Smooth muscle cell (in vitro differentiated cells): ENCODE results near the gene TCN2. TPM values are rescaled to one million over a fixed set of nuclear protein-coding genes. Genes with fewer than 3 reads are reported as not detected.

Experiments
- DNase-seq: peaks from one replicate; lab custom pipeline; 2025; ENCODE audit not compliant: unreplicated experiment; lab: John Stamatoyannopoulos, UW
- H2AFZ ChIP-seq: fragments of 200-600 bp; sonication (generic); 2 replicates; pipeline ENCODE4 v1.6.0; 2016; ENCODE audit warnings: antibody characterized with exemption, low read depth, mild to moderate bottlenecking
- H3F3A ChIP-seq: fragments of 200-600 bp; sonication (generic); 2 replicates; pipeline ENCODE4 v1.6.0; 2017; ENCODE audit warnings: antibody characterized with exemption, low read depth
- H3K27ac ChIP-seq: fragments of 200-600 bp; sonication (generic); 2 replicates; pipeline ENCODE4 v1.5.1; 2016; ENCODE audit warnings: low read depth, mild to moderate bottlenecking
- H3K27me3 ChIP-seq: fragments of 200-600 bp; sonication (generic); 2 replicates; pipeline ENCODE4 v1.6.1; 2016; ENCODE audit warnings: low read depth, mild to moderate bottlenecking
- H3K36me3 ChIP-seq: fragments of 200-600 bp; sonication (generic); 2 replicates; pipeline ENCODE4 v1.5.1; 2016; ENCODE audit warnings: low read depth
- H3K4me1 ChIP-seq: fragments of 200-600 bp; sonication (generic); 2 replicates; pipeline ENCODE4 v1.5.1; 2016; ENCODE audit warnings: low read depth
- H3K4me2 ChIP-seq: fragments of 200-600 bp; sonication (generic); 2 replicates; pipeline ENCODE4 v1.6.0; 2016; ENCODE audit warnings: mild to moderate bottlenecking
- H3K4me3 ChIP-seq: fragments of 200-600 bp; sonication (generic); 2 replicates; pipeline ENCODE4 v1.5.1; 2016; ENCODE audit warnings: mild to moderate bottlenecking
- H3K79me2 ChIP-seq: fragments of 200-600 bp; sonication (generic); 2 replicates; pipeline ENCODE4 v1.6.0; 2016; ENCODE audit warnings: low read depth, mild to moderate bottlenecking
- H3K9ac ChIP-seq: fragments of 200-600 bp; sonication (generic); 2 replicates; pipeline ENCODE4 v1.6.0; 2016; ENCODE audit warnings: low read depth
- H3K9me3 ChIP-seq: fragments of 200-600 bp; sonication (generic); replicated peaks from 2 replicates; pipeline ENCODE4 v1.5.1; 2016; ENCODE audit warnings: low read depth
- H4K20me1 ChIP-seq: fragments of 200-600 bp; sonication (generic); 2 replicates; pipeline ENCODE4 v1.6.0; 2016; ENCODE audit warnings: low read depth
- WGBS: methylation state at CpG from one replicate; pipeline ENCODE4 v1.1.7; 2016; ENCODE audit warnings: low lambda C conversion rate; 5-methylcytosine and 5-hydroxymethylcytosine counted together
- polyA plus RNA-seq: library from polyadenylated mRNA; unstranded; fragments of >200 nt; fragmentation: Nextera tagmentation; extraction: Ambion mirVana; gene quantifications from 2 replicates; pipeline ENCODE4 v1.2.1, GENCODE V29; 2016
- total RNA-seq: library from RNA; depleted of rRNA; stranded (reverse); fragments of >200 nt; gene quantifications from 2 replicates; pipeline ENCODE4 v1.2.3, GENCODE V29; 2014
- TF ChIP-seq, protein P1 (sequence below): fragments of 200-600 bp; sonication (generic); IDR thresholded peaks from 2 replicates; pipeline ENCODE4 v1.5.1; 2017; ENCODE audit warnings: borderline replicate concordance, mild to moderate bottlenecking, antibody characterized with exemption; ENCODE audit not compliant: insufficient read depth, poor library complexity, severe bottlenecking

The TCN2 gene
- total and polyA plus RNA-seq, 2 experiments from 2014 or later, result 3.3 to 5.2 TPM

DNA sequence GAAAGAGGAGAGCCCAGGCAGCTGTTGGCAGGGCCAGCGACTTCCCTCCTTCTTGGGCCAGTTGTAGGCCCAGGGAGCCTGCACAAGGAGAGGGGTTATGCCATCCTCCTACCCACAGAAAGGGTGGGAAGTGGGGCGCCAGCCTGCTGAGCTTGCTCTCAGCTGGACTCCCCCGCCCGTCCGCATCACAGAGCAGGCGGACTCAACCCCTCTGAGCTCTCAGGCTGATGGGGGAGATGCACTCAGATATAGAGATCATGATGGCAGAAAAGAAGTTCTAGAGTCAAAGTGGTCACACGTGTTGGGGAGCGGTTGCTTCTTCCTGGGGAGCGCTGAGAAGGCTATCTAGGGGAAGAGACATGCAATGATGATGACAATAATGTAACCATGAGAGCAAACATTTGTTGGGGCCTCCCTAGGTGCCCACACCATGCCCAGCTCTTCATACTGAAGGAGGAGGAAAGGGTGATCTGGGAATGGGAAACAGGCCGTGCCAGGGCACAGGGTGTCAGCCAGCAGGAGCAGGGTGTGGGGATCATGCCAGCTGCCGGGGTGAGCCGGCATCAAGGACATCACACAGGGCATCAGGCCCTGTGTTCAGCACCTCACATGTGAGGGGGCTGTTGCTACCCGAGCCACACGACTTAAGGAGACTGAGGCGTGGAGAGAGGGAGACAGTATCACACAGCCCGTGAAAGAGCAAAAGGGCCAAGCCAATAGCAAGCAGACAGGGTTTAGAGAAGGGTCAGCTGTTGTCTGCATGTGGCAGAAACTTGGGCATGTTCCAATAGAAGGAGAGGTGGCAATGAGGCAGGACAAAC lies 36.3 kb downstream of the TCN2 start:
- DNase-seq, result no peak
- Histone ChIP-seq H4K20me1 (no peaks in the 10 kb centered on the region), H3F3A (no peaks in the 10 kb centered on the region), H2AFZ (no peak overlapping the region), H3K9me3 (no peaks in the 10 kb centered on the region), H3K4me1 (no peaks in the 10 kb centered on the region), H3K79me2 (no peaks in the 10 kb centered on the region), H3K9ac (no peak overlapping the region), H3K36me3 (no peaks in the 10 kb centered on the region), H3K4me2 (no peak overlapping the region), H3K27ac (no peak overlapping the region), H3K27me3 (no peaks in the 10 kb centered on the region), H3K4me3 (no peak overlapping the region)
- TF ChIP-seq, protein P1, sequence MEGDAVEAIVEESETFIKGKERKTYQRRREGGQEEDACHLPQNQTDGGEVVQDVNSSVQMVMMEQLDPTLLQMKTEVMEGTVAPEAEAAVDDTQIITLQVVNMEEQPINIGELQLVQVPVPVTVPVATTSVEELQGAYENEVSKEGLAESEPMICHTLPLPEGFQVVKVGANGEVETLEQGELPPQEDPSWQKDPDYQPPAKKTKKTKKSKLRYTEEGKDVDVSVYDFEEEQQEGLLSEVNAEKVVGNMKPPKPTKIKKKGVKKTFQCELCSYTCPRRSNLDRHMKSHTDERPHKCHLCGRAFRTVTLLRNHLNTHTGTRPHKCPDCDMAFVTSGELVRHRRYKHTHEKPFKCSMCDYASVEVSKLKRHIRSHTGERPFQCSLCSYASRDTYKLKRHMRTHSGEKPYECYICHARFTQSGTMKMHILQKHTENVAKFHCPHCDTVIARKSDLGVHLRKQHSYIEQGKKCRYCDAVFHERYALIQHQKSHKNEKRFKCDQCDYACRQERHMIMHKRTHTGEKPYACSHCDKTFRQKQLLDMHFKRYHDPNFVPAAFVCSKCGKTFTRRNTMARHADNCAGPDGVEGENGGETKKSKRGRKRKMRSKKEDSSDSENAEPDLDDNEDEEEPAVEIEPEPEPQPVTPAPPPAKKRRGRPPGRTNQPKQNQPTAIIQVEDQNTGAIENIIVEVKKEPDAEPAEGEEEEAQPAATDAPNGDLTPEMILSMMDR, result no peak
- 93% methylated on average over 16 of the region's 16 CpGs for WGBS

DNA sequence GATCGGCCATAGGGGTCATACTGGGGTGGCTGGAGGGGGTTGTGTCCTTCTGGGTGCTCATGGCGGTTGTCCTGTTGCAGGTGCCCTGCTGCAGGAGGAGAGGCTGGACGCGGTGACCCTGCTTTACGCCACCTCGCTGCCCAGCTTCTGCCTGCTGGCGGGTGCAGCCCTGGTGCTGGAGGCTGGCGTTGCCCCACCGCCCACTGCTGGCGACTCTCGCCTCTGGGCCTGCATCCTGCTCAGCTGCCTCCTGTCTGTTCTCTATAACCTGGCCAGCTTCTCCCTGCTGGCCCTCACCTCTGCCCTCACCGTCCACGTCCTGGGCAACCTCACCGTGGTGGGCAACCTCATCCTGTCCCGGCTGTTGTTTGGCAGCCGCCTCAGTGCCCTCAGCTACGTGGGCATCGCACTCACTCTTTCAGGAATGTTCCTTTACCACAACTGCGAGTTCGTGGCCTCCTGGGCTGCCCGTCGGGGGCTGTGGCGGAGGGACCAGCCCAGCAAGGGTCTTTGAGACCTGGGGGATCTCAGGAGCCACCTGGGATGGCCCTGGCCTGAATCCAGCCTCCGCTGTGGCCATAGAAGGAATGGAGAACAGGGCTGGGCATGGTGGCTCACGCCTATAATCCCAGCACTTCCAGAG lies 39.7 kb downstream of the TCN2 start:
- Histone ChIP-seq H3K4me3 (no peak overlapping the region), H3F3A (no peaks in the 10 kb centered on the region), H3K9me3 (no peaks in the 10 kb centered on the region), H2AFZ (no peak overlapping the region), H3K4me2 (no peak overlapping the region), H3K9ac (no peak overlapping the region), H3K36me3 (no peaks in the 10 kb centered on the region), H3K79me2 (no peaks in the 10 kb centered on the region), H4K20me1 (no peaks in the 10 kb centered on the region), H3K27me3 (no peaks in the 10 kb centered on the region), H3K27ac (no peak overlapping the region), H3K4me1 (no peaks in the 10 kb centered on the region)
- TF ChIP-seq, protein P1, result no peak
- DNase-seq, result no peak
- WGBS, result 96% methylated on average over 25 of the region's 25 CpGs

- H3K9ac ChIP-seq, result no peak overlapping the region
- 95% methylated on average over 3 of the region's 3 CpGs for WGBS
- no peak overlapping the region for H2AFZ ChIP-seq
- no peaks in the 10 kb centered on the region for H3K9me3 ChIP-seq
- no peaks in the 10 kb centered on the region for H4K20me1 ChIP-seq
- DNase-seq, result no peak
- no peaks in the 10 kb centered on the region for H3K4me1 ChIP-seq
- no peaks in the 10 kb centered on the region for H3F3A ChIP-seq
- no peaks in the 10 kb centered on the region for H3K36me3 ChIP-seq
- no peak overlapping the region for H3K4me3 ChIP-seq
- no peak overlapping the region for H3K27ac ChIP-seq
- H3K4me2 ChIP-seq, result no peak overlapping the region
- no peaks in the 10 kb centered on the region for H3K27me3 ChIP-seq
- no peaks in the 10 kb centered on the region for H3K79me2 ChIP-seq
- TF ChIP-seq, protein P1, result no peak
These were observed 40.6 kb downstream of the TCN2 start for GRCh38 chr22:30647536-30647935.
